SK-N-SH (cell line): ENCODE data around the gene LAGE3.

ENCODE experiments used
- CTCF ChIP-seq: fragments of 200-600 bp; sonication (generic); IDR thresholded peaks from 2 replicates; pipeline ENCODE4 v1.6.1; 2017; ENCODE audit warnings: antibody characterized with exemption, mild to moderate bottlenecking, moderate library complexity
- ELF1 ChIP-seq: IDR thresholded peaks from 2 replicates; pipeline ENCODE4 v1.4.0; 2012
- EP300 ChIP-seq, 2 experiments: IDR thresholded peaks; 2 replicates each; pipeline versions ENCODE4 v1.4.0 to v1.6.1; 2012; ENCODE audit warnings: borderline replicate concordance in 1 of 2, low read depth in 1 of 2, low read length in 1 of 2
- FOXM1 ChIP-seq: IDR thresholded peaks from 2 replicates; pipeline ENCODE4 v1.4.0; 2012; ENCODE audit warnings: low read depth, mild to moderate bottlenecking
- MAX ChIP-seq: IDR thresholded peaks from 2 replicates; pipeline ENCODE4 v1.4.0; 2012; ENCODE audit warnings: low read depth
- NFIC ChIP-seq: IDR thresholded peaks from 2 replicates; pipeline ENCODE4 v1.4.0; 2012; ENCODE audit warnings: borderline replicate concordance
- POLR2AphosphoS5 ChIP-seq: IDR thresholded peaks from 2 replicates; pipeline ENCODE4 v1.6.1; 2012; ENCODE audit warnings: low read depth, low read length
- REST ChIP-seq: IDR thresholded peaks from 2 replicates; pipeline ENCODE4 v1.6.1; 2012; ENCODE audit warnings: mild to moderate bottlenecking, low read depth, low read length, moderate library complexity
- SMC3 ChIP-seq: IDR thresholded peaks from 2 replicates; pipeline ENCODE4 v1.6.1; 2012; ENCODE audit warnings: low read depth, low read length, improper control_type of control experiment
- TAF1 ChIP-seq: IDR thresholded peaks from 2 replicates; pipeline ENCODE4 v1.6.1; 2012; ENCODE audit warnings: low read depth, mild to moderate bottlenecking, low read length, moderate library complexity, borderline replicate concordance

- TF ChIP-seq CTCF (no peak), NFIC (no peak), SMC3 (no peak), EP300 (IDR thresholded peaks at IDR 0.05; ENCODE audit: borderline replicate concordance in 1 of 2, low read depth in 1 of 2, low read length in 1 of 2) (no peak), ELF1 (no peak), TAF1 (no peak), REST (no peak), FOXM1 (no peak), POLR2AphosphoS5 (no peak), MAX (no peak)
Measured at GRCh38 chrX:154459832-154460231, 19.2 kb downstream of the LAGE3 start.
